M059J (cell line): Measurements from ENCODE around the gene RPS6KA2. TPM values are rescaled to one million over a fixed set of nuclear protein-coding genes. Genes with fewer than 3 reads are reported as not detected.
"Not testable (repeated sequence)": the region's sequence is repeated elsewhere in the genome, so short reads cannot be mapped to it uniquely, and the experiment has no call there.

Experiments
- DNase-seq: peaks from one replicate; pipeline ENCODE4 v3.0.0-alpha.2; 2012; ENCODE audit warnings: low read depth
- total RNA-seq: library from RNA; depleted of rRNA; stranded (reverse); fragments of >200 nt; shearing (Covaris generic); gene quantifications from 2 replicates; pipeline ENCODE4 v1.2.3, GENCODE V29; 2014; rRNA removed

Gene RPS6KA2
- total RNA-seq, 1 experiment from 2014 or later: 1.9 TPM

DNA sequence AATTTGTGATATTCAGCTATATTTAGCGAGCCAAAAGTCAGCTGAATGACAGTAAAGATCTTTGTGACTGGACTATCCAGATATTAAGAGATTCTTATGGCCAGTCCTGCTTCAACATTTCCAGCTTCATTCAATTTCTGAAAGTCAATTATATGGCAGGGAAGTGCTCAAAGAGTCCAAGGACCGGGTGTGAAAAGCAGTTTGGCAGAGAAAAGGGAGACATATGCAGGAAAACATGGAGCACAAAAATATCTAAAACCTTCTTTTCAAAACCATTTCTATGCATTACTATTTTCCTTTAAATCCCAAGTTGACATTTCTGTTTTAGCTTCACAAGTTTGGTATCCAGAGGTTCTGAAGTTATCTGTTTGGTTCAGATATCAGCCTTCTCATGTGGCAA, 249.3 kb downstream of the RPS6KA2 start:
- DNase-seq: no peak

DNA sequence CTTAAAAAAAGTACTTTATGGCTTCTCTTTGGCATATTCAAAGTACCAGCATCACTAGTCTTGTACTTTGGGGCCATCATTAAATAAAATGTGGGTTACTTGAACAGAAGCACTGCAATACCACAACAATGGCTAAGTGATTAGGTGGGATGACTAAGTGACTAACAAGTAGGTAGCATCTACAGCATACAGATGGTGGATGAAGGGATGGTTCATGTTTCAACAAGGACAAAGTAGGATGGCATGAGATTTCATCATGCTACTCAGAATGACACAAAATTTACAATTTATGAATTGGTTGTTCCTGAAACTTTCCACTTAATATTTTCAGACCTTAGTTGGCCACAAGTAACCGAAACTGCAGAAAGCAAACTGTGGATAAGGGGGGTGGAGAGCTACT, 252.0 kb downstream of the RPS6KA2 start:
- DNase-seq: no peak

DNA sequence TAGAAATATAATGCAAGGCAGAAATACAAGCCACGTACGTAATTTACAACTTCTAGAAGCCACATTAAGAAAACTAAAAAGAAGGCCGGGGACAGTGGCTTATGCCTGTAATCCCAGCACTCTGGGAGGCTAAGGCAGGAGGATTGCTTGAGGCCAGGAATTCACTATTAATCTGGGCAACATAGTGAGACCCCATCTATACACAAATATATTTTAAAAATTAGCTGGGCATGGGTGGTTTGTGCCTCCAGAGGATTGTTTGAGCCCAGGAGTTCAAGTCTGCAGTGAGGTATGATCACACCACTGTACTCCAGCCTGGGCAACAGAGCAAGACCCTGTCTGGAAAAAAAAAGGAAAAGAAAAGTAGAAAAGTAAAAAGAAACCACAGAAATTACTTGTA, 256.6 kb downstream of the RPS6KA2 start:
- no peak for DNase-seq

DNA sequence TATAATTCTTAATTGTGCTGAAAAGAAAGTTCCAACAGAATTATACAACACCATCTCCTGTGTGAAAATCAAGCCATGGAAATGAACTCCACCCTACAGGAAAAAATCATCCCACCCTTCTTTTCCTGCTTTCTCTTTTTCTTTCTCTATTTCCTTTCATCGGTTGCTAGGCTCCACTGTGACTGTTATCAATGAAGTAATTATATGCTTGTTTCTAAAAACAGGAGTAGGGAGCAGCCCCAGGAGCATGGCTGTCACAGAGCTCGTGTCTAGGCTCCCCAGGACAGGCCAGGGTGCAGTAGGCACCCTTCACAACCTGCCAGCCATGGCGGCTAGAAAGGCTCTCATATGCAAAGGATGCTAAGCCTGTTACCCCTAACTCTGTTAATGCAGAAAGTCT, 257.3 kb downstream of the RPS6KA2 start:
- DNase-seq: no peak

DNA sequence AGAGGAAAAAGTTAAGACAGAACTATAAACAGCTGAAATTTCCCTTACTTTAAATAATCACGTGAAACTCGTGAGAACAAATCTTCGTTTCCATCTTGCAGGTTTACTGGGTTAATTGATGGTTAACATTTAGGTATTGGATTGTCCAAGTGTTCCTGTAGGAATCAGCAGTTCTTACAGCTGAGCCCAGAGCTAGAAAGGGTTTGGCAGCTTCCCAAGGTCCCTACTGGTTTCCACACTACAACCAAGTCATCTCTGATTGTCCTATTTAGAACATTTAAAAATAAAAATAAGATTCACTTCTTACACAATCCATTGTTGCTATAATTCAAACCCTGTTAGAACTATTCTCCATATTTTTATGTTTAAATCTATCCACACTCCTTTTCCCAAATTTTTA, 260.1 kb downstream of the RPS6KA2 start:
- DNase-seq: no peak

DNA sequence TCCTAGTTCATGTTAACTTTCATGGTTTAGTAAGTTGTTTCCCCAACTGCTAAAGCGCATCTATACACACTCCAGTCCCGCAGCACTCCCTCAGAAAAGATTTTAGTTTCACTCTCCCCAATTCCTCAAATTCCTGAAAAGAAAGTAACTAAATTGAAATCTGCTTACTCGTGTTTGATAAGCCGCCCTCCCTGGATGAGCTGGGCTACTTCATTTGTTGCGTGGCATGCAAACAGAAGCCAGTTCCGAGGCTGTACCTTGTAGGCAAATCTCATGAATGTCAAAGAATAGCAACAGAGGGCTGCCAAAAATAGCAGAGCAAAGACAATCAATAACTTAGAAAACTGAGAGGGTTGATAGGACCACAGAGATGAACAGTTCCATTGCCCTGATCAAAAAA, 261.2 kb downstream of the RPS6KA2 start:
- no peak for DNase-seq

DNA sequence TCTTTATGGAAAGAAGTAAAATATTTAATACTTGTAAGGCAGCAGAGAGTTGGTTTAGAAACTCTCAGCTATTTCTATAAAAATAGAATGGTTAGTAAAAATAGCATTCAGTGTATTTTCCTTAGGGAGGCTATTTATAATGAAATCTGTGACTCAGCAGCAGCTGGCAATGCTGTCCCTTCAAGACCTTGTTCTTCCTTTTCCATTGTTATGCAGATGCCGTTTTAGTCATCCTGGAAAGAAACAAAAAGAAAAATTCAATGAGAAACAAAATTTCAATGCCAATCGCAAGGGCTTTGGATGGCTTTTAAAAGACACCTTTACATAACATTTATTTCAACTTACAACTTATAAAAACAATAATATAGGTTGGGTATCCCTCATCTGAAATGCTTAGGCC, 261.8 kb downstream of the RPS6KA2 start:
- DNase-seq: peak; percentile 34

DNA sequence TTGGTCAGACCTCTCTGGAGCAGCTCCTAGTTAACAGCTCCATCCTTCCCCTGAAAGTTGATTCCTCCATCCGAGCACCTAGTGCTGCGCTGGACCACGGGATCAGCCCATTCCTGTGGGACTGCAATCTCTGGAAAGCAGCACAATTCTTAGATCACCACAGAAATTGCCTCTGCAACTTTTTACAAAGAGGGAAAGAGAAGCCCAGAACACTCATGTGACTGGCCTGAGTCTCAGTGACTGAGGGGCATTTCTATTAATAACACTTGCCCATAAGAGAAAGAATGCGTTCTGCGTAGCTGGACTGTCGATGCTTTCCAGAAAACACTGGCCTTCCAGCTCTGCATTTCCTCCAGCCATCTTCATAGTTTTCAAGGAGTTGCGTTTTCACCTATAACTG, 262.6 kb downstream of the RPS6KA2 start:
- DNase-seq: no peak

DNA sequence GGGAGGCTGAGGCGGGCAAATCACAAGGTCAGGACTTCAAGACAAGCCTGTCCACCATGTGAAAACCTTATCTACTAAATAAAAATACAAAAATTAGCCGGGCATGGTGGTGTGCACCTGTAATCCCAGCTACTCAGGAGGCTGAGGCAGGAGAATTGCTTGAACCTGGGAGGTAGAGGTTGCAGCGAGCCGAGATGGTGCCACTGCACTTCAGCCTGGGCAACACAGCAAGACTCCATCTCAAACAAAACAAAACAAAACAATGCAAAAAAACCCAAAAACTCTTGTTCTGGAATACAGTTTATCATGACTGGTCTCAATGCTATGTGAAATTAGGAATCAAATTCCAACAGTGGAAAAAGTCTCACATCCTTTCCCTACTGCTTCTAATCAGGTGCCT, 264.6 kb downstream of the RPS6KA2 start:
- DNase-seq: not testable (repeated sequence)

DNA sequence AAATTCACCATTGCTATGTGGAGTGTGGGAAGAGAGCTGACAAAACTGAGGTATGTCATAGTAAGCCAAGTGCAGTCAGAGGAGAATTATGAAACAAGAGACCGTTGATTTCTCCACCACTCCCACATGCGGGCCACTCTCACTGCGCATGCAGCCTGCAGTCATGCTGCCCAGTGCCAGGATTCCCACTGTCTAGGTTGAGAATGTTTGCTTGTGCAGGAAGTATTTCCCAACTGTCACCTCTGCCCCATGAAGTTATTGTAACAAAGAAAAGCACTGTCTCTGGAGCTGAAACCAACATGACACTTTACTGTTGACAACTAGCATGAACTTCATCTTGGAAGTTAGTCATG, 266.0 kb downstream of the RPS6KA2 start:
- DNase-seq: no peak

DNA sequence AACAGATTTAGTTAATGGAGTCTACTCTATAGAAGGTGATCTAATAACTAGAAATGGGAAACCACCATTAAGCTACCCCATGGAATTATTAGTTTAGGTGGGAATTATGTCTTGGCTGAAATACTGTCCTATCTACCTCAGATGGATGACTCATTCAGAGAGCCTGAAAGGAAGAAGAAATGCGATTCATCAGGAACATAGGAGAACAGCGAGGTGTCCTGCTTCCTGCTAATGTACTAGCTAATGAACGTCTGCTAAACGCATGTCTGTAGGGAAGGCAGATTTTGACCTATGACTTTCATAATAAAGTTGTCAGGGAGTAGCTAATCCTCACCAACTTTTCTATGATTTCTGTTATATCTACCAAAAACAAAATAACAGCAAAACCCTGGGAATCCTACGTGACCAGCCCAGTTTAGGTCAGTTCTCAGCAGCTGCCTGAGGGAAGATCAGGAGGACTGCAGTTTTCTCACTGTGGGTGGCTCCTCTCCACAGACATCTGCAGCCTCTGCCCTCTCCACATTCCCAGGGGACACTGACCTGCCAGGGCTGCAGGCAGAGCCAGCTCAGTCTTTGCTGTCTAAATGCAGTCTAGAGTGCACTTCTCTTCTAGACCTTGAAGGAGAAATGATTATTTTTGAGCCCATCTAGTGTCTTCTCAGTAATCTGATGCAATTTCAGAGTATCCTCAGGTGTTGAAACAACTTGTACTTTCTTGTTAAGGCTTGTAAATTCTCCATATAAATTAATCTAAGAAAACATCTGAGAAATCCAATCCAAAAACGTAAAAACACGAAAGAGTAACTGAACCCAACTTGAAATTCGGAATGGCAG, 266.6 kb downstream of the RPS6KA2 start:
- DNase-seq: no peak

Other genes starting within 250 kb of the RPS6KA2 start
- gene MPC1, start 244.3 kb downstream of the RPS6KA2 start, total RNA-seq: 42.3 and 46.1 TPM in 2 replicates
- gene RAMACL, start 40.6 kb downstream of the RPS6KA2 start, total RNA-seq: 0.27 and 0.30 TPM in 2 replicates